NCI-H1092 treated with DMSO at 0.1 percent for 48 hours (cell line): ENCODE measurements around the gene MBLAC1.

Experiments used
- DNase-seq: peaks from one replicate; lab custom pipeline; 2025; lab: John Stamatoyannopoulos, UW

The MBLAC1 gene

DNA sequence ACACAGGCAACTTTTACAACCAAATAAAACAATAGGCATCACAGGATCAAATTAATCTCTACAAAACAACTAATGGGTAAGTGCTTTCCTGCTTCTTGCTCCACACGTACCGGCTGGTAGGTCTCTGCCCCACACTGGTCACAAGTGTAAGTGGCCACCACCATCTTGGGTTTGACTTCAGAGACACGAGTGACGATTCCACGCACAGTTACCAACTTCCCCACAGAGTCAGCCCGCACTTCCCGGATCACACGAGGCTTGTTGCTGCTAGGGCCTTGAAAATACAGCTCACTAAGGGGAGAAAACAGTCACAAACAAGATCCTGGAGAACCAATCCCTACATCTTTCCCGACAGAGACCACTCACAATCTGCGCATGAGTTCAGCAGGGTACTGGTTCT is 27.9 kb upstream of the MBLAC1 start:
- DNase-seq, result no peak

DNA sequence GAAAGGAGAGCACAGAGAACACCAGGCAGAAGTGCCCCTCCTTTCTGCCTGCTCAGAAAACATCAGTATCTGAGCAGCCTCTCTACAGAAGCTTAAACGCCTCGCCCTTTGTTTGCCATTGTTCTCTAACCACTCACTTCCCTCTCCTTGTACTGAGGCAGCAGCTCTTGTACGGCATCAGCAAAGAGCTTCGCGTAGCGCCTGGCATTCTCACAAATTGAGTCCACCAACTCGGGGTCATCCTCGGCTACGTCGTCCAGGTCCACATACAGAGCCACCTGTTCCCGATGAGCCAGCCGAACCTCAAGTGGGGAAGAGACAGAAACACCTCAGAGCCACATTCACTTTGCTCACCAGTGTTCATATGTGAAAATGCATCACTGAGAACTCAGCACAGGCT is 27.3 kb upstream of the MBLAC1 start:
- no peak for DNase-seq

DNA sequence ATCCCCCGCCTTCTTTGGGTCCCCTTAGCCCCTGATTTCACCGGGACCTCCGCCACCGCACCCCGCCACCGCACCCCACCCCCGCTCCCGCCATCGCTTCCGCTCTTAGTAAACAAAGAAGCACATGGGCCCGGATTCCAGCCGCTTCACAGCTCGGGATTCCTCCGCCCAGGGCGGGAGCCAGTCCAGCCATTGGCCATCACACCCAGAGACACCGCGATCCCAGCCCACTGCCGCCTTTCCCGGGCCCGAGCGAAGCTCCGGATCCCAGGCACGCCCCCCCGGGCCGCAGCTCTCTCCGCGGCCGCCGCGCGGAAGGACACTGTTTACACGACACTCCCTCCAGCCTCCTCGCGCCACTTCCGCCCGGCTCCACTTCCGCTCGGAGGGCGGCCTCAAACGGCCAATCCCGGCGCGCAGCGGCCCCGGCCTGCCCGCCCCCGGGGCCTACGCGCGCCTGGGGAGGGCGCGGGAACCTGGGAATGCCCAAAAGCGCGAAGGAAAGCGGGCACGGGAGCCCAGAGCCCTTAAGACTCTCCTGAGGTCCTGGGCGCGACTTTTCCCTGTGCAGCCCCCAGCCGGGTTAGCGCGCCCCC is 26.2 kb upstream of the MBLAC1 start:
- peak; percentile 96 for DNase-seq

DNA sequence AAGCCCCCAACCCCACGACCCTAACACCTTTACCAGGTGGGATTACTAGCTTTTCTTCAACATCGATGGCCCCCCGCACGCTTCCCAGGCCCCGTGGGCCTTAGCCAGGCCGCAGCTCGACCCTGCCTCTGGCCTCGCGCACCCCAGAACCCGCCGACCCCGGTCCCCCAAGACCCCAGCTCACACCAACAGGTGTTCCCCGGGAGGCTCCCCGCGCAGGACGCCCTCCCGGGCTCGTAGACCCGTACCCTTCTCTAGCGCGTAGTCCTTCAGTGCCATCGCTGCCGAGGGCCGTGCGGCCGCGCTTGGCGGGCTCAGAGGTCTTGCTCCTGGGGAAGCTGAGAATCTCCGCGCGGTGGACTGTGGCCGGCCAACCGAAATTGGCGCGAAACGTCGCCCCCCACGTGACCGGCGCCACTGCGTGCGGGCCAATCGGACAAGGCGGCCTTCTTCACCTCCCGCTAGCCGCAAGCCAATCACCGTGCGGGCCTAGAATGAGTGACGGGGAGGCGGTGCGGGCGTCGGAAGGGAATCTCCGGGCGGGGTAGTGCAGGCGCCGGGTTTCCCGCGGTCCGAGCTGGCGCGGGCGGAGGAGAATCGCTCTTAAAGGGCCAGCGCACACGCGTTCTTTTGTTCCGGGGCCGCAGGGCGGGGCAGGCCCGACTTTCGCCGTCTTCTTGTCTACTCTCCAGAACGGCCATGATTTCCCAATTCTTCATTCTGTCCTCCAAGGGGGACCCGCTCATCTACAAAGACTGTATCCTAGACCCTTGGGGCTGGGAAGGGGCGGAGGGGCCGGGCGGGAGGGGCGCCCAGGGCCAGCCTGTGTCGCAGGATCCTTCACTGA is 25.5 kb upstream of the MBLAC1 start, which contains the start of the genes AP4M1 and MCM7:
AP4M1 (plus strand) TSS at position 628 of the 847 bp plus-strand sequence; CDS start at position 700, 72 bp downstream.
MCM7 (minus strand) TSS at position 382 of the 847 bp plus-strand sequence; CDS start at position 279, 103 bp downstream.
- peak; percentile 99 for DNase-seq

DNA sequence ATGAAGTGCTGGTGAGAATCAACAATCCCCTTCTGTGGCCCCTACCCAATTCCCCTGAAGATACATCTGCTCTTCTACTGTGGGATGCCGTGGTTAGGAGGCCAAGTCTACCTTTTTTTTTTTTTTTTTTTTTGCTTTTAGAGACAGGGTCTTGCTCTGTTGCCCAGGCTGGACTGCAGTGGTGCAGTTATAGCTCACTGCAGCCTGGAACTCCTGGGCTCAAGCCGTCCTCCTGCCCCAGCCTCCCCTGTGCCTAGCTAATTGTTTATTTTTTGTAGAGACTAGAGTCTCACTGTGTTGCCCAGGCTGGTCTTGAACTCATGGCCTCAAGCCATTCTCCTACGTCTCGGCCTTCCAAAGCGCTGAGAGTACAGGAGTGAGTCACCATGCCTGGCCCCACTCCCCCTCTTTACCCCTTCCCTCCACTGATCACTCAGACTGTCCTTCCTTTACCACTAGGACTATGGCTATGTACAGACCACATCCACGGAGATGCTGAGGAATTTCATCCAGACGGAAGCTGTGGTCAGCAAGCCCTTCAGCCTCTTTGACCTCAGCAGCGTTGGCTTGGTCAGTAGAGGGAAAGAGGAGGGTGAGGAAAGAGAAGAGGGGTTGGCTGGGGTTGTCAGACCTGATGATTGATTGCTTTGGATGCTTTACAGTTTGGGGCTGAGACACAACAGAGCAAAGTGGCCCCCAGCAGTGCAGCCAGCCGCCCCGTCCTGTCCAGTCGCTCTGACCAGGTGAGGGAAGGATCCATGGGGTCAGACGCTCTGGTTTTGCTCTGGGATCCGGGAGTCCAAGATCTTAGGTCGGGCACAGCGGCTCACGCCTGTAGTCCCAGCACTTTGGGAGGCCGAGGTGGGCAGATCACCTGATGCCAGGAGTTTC is 23.6 kb upstream of the MBLAC1 start:
- no peak for DNase-seq

DNA sequence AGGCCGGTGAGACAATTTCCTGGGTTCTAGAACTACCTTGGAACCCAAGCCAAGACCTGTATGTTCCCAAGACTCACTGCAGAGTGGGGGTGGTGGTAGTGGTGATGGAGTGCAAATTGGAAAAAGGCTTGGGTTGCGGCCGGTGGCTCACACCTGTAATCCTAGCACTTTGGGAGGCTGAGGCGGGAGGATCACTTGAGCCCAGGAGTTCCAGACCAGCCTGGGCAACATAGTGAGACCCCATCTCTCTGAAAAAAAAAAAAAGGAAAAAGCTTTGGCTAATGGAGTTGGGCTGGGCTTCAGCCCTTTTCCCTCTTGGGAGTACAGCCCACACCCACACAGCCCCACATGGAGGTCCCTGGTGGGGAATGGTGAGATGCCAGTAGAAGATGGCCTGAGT is 21.2 kb upstream of the MBLAC1 start:
- DNase-seq, result no peak

DNA sequence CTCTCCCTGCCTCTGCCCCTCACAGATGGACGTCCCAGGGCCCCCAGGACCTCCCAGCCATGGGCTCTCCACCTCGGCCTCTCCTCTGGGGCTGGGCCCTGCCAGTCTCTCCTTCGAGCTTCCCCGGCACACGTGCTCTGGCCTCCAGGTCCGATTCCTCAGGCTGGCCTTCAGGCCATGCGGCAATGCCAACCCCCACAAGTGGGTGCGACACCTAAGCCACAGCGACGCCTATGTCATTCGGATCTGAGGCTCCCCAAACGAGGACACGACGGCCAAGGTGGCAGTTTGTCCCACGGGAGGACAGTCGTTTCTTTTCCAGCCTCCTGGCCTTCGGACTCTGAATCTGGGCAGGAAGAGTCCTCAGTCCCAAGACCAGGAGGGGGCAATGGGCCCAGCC is 20.1 kb upstream of the MBLAC1 start:
- no peak for DNase-seq

DNA sequence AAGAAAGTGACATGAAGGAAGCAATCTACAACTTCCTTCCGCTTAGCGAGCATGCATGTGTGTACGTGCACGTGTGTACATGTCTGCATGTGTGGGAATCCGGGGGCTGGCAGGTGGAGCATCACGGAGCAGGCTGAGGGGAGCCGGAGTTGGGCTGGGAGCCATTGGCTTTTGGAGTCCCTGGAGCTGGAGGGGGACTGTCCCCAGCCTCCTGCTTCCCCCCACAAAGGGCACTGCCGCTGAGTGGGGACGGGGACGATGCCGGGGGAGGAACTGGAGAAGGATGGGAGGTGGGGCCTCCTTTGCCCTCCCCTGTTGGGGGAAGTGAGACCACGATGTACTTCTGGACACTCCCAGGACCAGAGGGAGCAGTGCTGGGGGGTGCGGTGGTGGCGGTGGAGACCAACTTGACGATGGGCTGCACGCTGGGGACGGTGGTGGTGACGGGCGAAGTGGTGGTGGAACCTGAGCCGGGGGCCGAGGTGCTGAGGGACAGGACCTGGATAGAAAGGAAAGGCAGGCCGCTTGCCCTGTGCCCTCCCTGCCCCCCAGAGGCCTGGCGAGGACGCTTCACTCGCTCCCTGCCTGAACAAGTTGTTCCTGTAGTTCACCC is 19.5 kb upstream of the MBLAC1 start:
- no peak for DNase-seq

DNA sequence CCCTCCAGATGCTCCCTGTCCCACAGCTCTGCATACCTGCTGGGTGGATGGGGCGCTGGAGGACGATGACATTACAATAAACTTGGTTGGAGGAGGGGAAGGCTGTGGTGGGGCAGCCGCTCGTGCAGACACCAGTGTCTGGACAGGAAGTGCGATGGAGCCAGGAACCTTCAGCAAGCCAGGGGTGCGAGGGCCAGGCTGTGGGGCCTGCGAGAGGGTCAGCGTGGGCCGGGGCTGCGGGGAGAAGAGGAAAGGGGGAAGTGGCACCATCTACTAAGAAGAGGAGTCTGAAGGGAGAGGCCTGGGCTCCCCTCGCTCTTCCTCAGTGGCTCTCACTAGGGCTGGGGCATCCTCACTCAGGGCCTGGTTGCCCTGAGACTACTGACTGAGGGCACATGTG is 18.9 kb upstream of the MBLAC1 start:
- no peak for DNase-seq

DNA sequence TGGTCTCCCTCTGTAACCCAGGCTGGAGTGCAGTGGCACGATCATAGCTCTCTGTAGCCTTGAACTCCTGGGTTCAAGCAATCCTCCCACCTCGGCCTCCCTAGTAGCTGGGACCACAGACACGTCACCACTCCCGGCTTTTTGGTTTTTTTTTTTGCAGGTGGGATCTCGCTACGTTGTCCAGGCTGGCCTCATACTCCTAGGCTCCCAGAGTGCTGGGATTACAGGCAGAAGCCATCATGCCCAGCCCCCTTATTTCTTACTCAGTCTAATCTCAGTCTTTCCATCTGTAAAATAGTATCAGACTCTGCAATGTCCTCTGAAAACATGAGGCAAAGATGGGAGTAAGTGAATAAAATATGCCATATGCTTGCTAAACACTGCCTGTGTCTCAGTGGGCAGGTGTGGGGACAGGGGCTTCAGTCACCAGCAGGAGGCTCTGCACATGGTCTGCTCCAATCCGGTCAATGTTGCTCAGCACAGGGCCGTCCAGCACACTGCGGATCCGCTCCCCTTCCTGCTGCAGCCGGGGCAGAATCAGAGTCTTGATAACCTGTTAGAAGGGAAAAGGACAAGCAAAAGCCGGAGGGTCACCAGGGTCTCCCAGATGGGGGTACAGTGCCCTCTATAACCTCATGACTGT is 17.1 kb upstream of the MBLAC1 start:
- DNase-seq, result no peak

DNA sequence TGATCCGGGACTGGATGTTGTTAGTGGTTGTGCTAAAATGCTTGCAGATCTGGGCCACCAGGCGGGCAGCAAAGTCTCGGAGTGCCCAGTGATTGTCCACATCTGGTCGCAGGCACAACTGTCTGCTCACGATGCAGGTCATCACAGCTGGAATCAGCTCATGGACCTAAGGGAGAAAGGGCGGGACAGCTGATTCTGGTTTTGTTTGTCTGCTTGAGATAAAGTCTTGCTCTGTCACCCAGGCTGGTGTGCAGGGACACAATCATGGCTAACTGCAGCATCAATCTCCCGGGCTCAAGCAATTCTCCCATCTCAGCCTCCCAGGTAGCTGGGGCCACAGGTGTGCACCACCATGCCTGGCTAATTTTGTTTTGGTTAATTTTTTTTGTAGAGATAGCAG is 15.6 kb upstream of the MBLAC1 start:
- no peak for DNase-seq

DNA sequence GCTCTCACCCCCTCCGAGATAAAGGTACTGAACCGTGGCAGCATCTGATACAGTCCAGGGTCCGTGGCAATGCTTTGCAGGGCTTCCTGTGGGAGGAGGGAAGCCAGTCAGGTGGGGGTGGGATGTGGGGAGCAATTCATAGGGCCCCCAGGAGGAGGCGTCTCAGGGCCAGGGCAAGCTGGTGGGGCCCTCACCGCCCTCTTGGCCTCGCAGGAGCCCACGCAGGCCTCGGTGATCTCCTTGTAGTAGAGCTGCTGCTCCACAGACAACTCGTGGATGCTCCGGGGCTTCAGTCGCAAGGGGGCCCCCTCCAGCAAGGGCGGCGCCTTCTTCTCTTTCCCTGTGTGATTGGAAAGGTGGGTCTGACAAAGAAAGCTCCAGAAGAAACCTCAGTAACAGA is 14.9 kb upstream of the MBLAC1 start:
- no peak for DNase-seq

DNA sequence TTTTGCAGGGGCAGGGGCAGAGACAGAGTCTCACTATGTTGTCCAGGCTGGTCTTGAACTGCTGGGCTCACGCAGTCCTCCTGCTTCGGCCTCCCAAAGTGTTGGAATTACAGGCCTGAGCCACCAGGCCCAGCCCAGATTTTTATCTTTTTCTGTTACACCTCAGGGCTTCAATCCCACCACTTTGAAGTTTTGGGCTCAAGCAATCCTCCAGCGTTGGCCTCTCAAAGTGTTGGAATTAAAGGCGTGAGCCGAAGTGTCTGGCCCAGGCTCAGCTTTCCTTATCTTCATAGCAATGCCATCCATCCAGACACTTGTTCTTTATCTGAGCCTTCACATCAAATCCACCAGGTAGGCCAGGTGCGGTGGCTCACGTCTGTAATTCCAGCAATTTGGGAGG is 11.7 kb upstream of the MBLAC1 start:
- no peak for DNase-seq

DNA sequence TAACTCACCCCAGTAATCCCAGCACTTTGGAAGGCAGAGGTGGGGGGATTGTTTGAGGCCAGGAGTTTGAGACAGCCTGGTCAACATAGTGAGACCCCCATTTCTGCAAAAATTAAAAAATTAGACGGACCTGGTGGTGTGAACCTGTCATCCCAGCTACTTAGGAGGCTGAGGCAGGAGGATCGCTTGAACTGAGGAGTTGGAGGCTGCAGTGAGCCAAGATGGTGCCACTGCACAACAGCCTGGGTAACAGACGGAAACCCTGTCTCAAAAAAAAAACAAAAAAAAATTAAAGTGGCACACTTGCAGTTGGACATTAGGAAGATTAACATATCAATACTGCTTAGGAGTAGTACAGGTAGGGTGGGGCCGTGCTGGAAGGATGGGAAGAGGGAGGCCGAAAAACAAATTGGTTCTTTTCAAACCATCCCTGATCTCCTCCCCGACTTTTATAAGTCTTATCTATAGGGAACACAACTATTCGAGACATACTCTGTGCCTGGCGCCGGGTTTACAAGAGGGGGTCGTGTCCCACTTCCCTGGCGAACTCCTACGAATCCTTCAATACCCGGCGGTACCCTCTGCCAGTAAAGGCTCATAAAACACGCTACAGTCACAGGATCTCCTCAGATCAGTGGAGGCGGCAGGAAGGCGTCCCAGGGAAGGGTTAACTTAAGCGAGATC is 8.2 kb upstream of the MBLAC1 start:
- DNase-seq, result no peak

DNA sequence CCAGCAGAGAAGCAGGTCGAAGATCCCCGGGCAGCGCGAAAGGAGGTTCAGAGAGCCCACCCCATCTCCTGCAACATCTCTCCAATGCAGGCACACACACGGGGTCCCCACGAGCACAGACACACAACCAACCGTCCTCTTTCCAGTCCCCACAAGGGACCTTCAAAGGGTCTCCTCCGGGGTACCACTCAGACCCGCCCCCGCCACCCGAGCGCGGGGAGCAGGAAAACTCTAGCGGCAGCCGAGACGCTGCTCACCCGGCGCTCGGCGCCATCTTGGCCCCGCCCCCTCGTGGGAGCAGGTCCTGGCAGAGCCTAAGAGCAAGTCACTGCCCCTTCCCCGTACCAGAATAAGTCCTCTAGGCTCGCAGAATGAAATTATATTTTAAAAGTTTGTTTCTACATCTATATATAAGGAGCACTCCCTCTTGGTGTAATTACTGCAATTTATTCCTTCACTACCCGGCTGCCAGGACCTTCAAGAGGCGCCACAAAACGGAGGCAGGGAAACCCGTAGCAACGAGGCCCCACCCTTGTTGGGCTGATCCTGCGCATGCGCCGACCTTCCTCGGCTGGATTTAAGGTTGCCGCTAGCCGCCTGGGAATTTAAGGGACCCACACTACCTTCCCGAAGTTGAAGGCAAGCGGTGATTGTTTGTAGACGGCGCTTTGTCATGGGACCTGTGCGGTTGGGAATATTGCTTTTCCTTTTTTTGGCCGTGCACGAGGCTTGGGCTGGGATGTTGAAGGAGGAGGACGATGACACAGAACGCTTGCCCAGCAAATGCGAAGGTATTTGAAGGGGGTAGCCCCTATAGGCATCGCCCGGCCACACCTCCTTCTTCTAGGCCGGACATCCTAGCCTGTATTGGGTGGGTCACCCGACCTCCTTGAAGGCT is 7.4 kb upstream of the MBLAC1 start, which contains the start of the genes CNPY4 and TAF6:
CNPY4 (plus strand) TSS at position 563 of the 898 bp plus-strand sequence; CDS start at position 674, 111 bp downstream.
TAF6 (minus strand) TSS at position 287 of the 898 bp plus-strand sequence. CDS start 5,149 bp downstream, outside the sequence.
- peak; percentile 97 for DNase-seq

DNA sequence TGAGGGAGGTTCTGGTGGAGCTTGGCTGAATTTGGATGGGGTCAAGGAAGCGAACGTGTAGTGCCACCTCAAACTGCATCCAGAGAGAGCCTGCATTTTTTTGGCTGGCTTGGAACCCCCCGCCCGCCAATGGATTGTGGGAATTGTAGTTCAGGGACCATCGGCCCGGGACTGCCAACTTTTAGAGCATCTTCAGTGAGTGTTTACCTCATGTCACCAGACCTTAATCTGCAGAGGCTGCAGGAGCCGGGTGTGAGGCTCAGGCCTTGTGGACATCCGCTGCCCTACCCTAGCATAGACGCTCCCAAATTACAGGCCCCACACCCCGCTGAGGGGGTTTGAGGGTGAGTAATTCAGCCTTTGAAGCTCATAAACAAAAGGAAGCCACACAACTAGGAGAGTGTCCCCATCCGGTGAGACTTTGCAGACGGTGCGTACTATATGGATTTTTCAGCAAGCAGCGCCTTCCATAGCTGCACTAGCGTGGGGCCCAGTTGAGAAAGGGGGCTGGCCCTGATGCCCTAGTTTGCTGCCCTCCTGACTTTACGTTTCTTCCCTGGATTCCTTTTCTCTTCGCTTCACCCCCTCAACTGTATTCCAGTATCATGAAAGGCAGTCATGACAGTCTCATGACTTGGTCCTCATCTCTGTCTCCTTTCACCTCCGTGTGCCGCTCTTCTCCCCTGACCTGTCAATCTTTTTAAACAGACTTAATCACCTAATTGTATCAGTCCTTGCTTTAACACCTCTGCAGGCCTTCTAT is 6.6 kb upstream of the MBLAC1 start:
- DNase-seq, result peak; percentile 60

DNA sequence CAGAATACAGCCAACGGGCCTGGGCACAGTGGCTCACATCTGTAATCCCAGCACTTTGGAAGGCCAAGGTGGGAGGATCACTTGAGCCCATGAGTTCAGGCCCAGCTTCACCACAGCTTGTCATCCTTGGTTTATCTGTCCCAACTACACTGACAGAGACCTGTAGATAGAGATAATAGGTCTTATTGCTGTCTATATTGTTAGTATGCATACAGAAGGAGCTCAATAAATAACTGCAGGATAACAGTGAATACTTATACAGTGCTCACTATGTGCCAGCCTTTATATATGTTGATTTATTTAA is 6.1 kb upstream of the MBLAC1 start:
- no peak for DNase-seq

DNA sequence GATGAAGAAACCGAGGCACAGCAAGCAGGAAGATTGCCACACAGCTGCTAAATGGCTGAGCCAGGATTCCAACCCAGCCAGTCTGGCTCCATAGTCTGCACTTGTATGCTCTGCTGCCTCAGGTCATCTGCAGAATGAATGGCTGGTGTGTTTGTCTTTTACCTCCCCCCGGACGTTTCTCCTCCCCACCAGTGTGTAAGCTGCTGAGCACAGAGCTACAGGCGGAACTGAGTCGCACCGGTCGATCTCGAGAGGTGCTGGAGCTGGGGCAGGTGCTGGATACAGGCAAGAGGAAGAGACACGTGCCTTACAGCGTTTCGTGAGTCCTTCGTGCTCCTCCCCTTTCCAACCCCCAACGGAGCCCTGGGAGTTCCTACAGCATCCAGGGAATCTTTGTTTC is 4.7 kb upstream of the MBLAC1 start:
- peak; percentile 92 for DNase-seq

DNA sequence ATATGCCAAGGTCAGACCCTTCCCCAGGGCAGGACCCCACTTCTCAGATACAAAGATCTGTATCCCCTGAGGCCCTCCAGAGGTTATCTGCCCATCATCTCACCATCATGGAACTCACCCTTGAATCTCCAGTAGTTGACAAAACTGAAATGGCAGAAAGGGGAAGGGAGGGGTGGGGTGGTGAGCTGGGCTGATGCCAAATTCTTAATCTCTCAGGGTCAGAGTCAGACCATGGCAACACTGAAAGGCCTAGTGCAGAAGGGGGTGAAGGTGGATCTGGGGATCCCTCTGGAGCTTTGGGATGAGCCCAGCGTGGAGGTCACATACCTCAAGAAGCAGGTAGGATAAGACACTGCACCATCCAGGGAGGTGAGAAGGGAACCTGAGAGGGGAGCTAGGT is 4.2 kb upstream of the MBLAC1 start:
- DNase-seq, result no peak
